Gastroesophageal sphincter (tissue), 4 donors: ENCODE data around the gene TBC1D4. TPM values are rescaled to one million over a fixed set of nuclear protein-coding genes. Genes with fewer than 3 reads are reported as not detected.
"Not testable (repeated sequence)": the region's sequence is repeated elsewhere in the genome, so short reads cannot be mapped to it uniquely, and the experiment has no call there.

Experiments used
- ATAC-seq: fragments of 150-250 bp; one replicate; pipeline ENCODE4 v1.9.1; 2016; ENCODE audit warnings: mild to moderate bottlenecking, moderate library complexity
- H3K27ac ChIP-seq, 4 donors: fragments of 200-600 bp; sonication (generic) in 3 of 4; 1 replicate in 3 of 4; 2 replicates in 1 of 4; pipeline ENCODE4 v1.5.1; 2016 to 2019
- H3K27me3 ChIP-seq: fragments of 200-600 bp; sonication (generic); one replicate; pipeline ENCODE4 v1.5.1; 2019
- H3K36me3 ChIP-seq, 2 donors: fragments of 200-600 bp; sonication (generic); one replicate each; pipeline ENCODE4 v1.5.1; 2019; ENCODE audit warnings: control low read depth in 1 of 2
- H3K4me1 ChIP-seq, 3 donors: fragments of 200-600 bp; sonication (generic); 1 replicate in 2 of 3; 2 replicates in 1 of 3; pipeline ENCODE4 v1.5.1; 2016 to 2019; ENCODE audit warnings: control low read depth in 2 of 3
- H3K4me3 ChIP-seq, 2 donors: fragments of 200-600 bp; sonication (generic); one replicate each; pipeline ENCODE4 v1.5.1; 2019; ENCODE audit warnings: mild to moderate bottlenecking in 1 of 2, moderate library complexity in 1 of 2
- H3K9me3 ChIP-seq, 3 donors: fragments of 200-600 bp; sonication (generic); one replicate each; pipeline ENCODE4 v1.5.1; 2017 to 2019; ENCODE audit warnings: control low read depth in 2 of 3
- CTCF ChIP-seq, 4 experiments: fragments of 200-600 bp in 2 of 4; fragments of 450-650 bp in 2 of 4; sonication (generic) in 1 of 4; IDR thresholded peaks; one replicate each; pipeline ENCODE4 v1.5.1; 2017 to 2019; ENCODE audit warnings: antibody characterized with exemption in 4 of 4, mild to moderate bottlenecking in 2 of 4, moderate library complexity in 2 of 4
- EP300 ChIP-seq: sonication (generic); formaldehyde crosslinking; IDR thresholded peaks from one replicate; pipeline ENCODE4 v1.6.1; 2017; ENCODE audit warnings: antibody characterized with exemption, mild to moderate bottlenecking
- POLR2A ChIP-seq, 2 donors: fragments of 450-650 bp; IDR thresholded peaks; one replicate each; pipeline ENCODE4 v1.6.1; 2017; ENCODE audit warnings: antibody characterized with exemption in 2 of 2, mild to moderate bottlenecking in 2 of 2, moderate library complexity in 1 of 2
- POLR2AphosphoS5 ChIP-seq: sonication (generic); formaldehyde crosslinking; IDR thresholded peaks from one replicate; pipeline ENCODE4 v1.6.1; 2017; ENCODE audit warnings: antibody characterized with exemption
- WGBS, 2 donors: methylation state at CpG; one replicate each; pipeline ENCODE4 v1.1.5; 2018; ENCODE audit warnings: low coverage in 1 of 2; 5-methylcytosine and 5-hydroxymethylcytosine counted together
- total RNA-seq, 4 donors: library from RNA; depleted of rRNA; stranded (reverse); fragments of >200 nt; gene quantifications; one replicate each; pipeline ENCODE4 v1.1.0, GENCODE V29; 2016

TBC1D4 gene
- total RNA-seq, 4 donors from 2014 or later: 12.8 to 28.0 (median 22.4) TPM

- H3K36me3 ChIP-seq: peaks cover 0 to 31% of the 10 kb centered on the region in 2 donors
- H3K27ac ChIP-seq: no peak overlapping the region
- whole genome bisulfite sequencing, 2 donors: 82 to 100% methylated on average over 1 of the region's 1 CpG
- H3K9me3 ChIP-seq: no peaks in the 10 kb centered on the region
- H3K4me3 ChIP-seq: no peak overlapping the region
- no peaks in the 10 kb centered on the region for H3K4me1 ChIP-seq
- no peaks in the 10 kb centered on the region for H3K27me3 ChIP-seq
- ATAC-seq: no peak
- TF ChIP-seq EP300 (no peak), POLR2AphosphoS5 (no peak), CTCF (IDR thresholded peaks at IDR 0.05) (no peak), POLR2A (IDR thresholded peaks at IDR 0.05) (no peak)
Measured at GRCh38 chr13:75296641-75297040, 185.3 kb downstream of the TBC1D4 start.

GRCh38 chr13:75295201-75295600, 186.8 kb downstream of the TBC1D4 start:
- Histone ChIP-seq H3K4me1 (no peaks in the 10 kb centered on the region), H3K27ac (no peak overlapping the region), H3K9me3 (no peaks in the 10 kb centered on the region), H3K4me3 (no peak overlapping the region), H3K27me3 (no peaks in the 10 kb centered on the region), H3K36me3 (peaks cover 0 to 38% of the 10 kb centered on the region in 2 donors)
- no peak for TF ChIP-seq POLR2AphosphoS5
- TF ChIP-seq POLR2A (IDR thresholded peaks at IDR 0.05): no peak
- no peak for TF ChIP-seq CTCF (IDR thresholded peaks at IDR 0.05)
- TF ChIP-seq EP300: no peak
- 48 to 55% methylated on average over 3 of the region's 3 CpGs for WGBS, 2 donors
- no peak for ATAC-seq

- Histone ChIP-seq H3K27ac (no peak overlapping the region), H3K4me1 (no peaks in the 10 kb centered on the region), H3K9me3 (no peaks in the 10 kb centered on the region), H3K36me3 (peaks cover 0 to 35% of the 10 kb centered on the region in 2 donors), H3K4me3 (no peak overlapping the region), H3K27me3 (no peaks in the 10 kb centered on the region)
- no peak for TF ChIP-seq CTCF (IDR thresholded peaks at IDR 0.05)
- ATAC-seq: no peak
Measured at GRCh38 chr13:75294110-75294509, 187.9 kb downstream of the TBC1D4 start.

GRCh38 chr13:75285310-75285709, 196.7 kb downstream of the TBC1D4 start:
- TF ChIP-seq EP300 (no peak), CTCF (IDR thresholded peaks at IDR 0.05) (no peak)
- WGBS, 2 donors: 89 to 100% methylated on average over 1 of the region's 1 CpG
- Histone ChIP-seq H3K27me3 (no peaks in the 10 kb centered on the region), H3K27ac (no peak overlapping the region), H3K4me3 (no peak overlapping the region), H3K36me3 (peaks cover 0 to 59% of the 10 kb centered on the region in 2 donors), H3K4me1 (no peaks in the 10 kb centered on the region), H3K9me3 (peaks cover 0 to 12% (median 0%) of the 10 kb centered on the region in 3 donors)
- no peak for ATAC-seq

GRCh38 chr13:75279834-75280369, 202.1 kb downstream of the TBC1D4 start:
- Histone ChIP-seq H3K4me1 (no peaks in the 10 kb centered on the region), H3K9me3 (peaks cover 0 to 20% (median 0%) of the 10 kb centered on the region in 3 donors), H3K36me3 (peaks cover 0 to 19% of the 10 kb centered on the region in 2 donors), H3K27ac (no peak overlapping the region), H3K27me3 (no peaks in the 10 kb centered on the region), H3K4me3 (no peak overlapping the region)
- no peak for ATAC-seq
- 80 to 83% methylated on average over 2 to 8 of the region's 8 CpGs for WGBS, 2 donors
- TF ChIP-seq CTCF (IDR thresholded peaks at IDR 0.05) (no peak), POLR2AphosphoS5 (no peak), EP300 (no peak), POLR2A (IDR thresholded peaks at IDR 0.05) (no peak)

GRCh38 chr13:75273695-75274094, 208.3 kb downstream of the TBC1D4 start:
- not testable (repeated sequence) for H3K27me3 ChIP-seq, ATAC-seq, H3K4me1 ChIP-seq, H3K27ac ChIP-seq, H3K4me3 ChIP-seq, H3K36me3 ChIP-seq
- H3K9me3 ChIP-seq: peaks cover 0 to 10% (median 0%) of the 10 kb centered on the region in 3 donors
- WGBS, 2 donors: 84 to 88% methylated on average over 4 of the region's 4 CpGs
